ENCODE results near the gene ZNF862. TPM values are rescaled to one million over a fixed set of nuclear protein-coding genes. Genes with fewer than 3 reads are reported as not detected.

Gene ZNF862
- total and polyA plus RNA-seq, 2 experiments from 2014 or later, result 8.9 to 22.6 TPM

DNA sequence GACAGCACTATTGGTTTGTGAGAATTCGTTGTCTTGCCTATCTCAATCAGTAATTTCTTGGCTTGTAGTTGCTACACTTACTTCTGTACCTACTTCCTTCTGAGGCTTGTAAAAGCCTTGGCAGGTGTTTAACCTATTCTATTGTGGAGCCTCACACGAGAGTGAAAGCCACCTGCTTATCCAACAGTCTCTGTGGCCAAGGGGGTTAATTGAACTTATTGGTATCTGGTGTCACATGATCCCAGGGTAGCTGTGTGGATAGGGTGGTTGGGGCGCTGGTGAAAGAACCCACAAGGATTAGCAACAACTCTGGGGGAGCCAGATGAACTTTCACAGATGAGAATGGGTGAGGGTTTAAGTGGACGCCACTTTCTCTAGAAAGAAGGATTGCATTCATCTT is 21.7 kb downstream of the ZNF862 start:
- Histone ChIP-seq H3K27ac (no peak overlapping the region), H3K9me3 (ENCODE audit: low read depth) (no peaks in the 10 kb centered on the region), H3K36me3 (no peaks in the 10 kb centered on the region), H3K27me3 (no peaks in the 10 kb centered on the region), H3K4me3 (no peak overlapping the region), H3K4me1 (ENCODE audit: low read depth) (peaks cover 11% of the 10 kb centered on the region)
- no peak for DNase-seq (ENCODE audit: low read depth in 1 of 2, low spot score in 1 of 2)
- TF ChIP-seq, protein P1, sequence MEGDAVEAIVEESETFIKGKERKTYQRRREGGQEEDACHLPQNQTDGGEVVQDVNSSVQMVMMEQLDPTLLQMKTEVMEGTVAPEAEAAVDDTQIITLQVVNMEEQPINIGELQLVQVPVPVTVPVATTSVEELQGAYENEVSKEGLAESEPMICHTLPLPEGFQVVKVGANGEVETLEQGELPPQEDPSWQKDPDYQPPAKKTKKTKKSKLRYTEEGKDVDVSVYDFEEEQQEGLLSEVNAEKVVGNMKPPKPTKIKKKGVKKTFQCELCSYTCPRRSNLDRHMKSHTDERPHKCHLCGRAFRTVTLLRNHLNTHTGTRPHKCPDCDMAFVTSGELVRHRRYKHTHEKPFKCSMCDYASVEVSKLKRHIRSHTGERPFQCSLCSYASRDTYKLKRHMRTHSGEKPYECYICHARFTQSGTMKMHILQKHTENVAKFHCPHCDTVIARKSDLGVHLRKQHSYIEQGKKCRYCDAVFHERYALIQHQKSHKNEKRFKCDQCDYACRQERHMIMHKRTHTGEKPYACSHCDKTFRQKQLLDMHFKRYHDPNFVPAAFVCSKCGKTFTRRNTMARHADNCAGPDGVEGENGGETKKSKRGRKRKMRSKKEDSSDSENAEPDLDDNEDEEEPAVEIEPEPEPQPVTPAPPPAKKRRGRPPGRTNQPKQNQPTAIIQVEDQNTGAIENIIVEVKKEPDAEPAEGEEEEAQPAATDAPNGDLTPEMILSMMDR (IDR thresholded peaks at IDR 0.05; ENCODE audit: low read depth, low read length), result no peak

DNA sequence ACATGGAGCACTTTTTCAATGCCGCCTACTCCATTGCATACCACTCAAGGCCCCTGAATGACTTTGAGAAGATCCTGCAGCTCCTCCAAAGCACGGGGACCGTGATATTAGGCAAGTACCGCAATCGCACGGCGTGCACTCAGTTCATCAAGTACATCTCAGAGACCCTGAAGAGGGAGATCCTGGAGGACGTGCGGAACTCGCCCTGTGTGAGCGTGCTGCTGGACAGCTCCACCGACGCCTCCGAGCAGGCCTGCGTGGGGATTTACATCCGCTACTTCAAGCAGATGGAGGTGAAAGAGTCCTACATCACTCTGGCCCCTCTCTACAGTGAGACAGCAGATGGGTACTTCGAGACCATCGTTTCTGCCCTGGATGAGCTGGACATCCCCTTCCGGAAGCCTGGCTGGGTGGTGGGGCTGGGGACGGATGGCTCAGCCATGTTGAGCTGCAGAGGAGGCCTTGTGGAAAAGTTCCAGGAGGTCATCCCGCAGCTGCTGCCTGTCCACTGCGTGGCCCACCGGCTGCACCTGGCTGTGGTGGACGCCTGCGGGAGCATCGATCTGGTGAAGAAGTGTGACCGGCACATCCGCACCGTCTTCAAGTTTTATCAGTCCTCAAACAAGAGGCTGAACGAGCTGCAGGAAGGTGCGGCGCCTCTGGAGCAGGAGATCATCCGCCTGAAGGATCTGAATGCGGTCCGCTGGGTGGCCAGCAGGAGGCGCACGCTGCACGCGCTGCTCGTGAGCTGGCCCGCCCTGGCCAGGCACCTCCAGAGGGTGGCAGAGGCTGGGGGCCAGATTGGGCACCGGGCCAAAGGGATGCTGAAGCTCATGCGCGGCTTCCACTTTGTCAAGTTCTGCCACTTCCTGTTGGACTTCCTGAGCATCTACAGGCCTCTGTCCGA is 22.9 kb downstream of the ZNF862 start:
- H3K4me1 ChIP-seq (ENCODE audit: low read depth), result no peaks in the 10 kb centered on the region
- H3K27ac ChIP-seq, result no peak overlapping the region
- TF ChIP-seq, protein P1 (IDR thresholded peaks at IDR 0.05; ENCODE audit: low read depth, low read length), result peak; percentile 42
- DNase-seq (ENCODE audit: low read depth in 1 of 2, low spot score in 1 of 2), result peak in 1 of 2 donors; percentile 46
- no peaks in the 10 kb centered on the region for H3K27me3 ChIP-seq
- no peaks in the 10 kb centered on the region for H3K9me3 ChIP-seq (ENCODE audit: low read depth)
- no peaks in the 10 kb centered on the region for H3K36me3 ChIP-seq
- H3K4me3 ChIP-seq, result no peak overlapping the region

DNA sequence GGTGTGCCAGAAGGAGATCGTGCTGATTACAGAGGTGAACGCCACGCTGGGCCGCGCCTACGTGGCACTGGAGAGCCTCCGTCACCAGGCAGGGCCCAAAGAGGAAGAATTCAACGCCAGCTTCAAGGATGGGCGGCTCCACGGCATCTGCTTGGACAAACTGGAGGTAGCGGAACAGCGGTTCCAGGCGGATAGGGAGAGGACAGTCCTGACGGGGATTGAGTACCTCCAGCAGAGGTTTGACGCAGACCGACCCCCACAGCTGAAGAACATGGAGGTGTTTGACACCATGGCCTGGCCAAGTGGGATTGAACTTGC is 23.5 kb downstream of the ZNF862 start:
- no peak for DNase-seq (ENCODE audit: low read depth in 1 of 2, low spot score in 1 of 2)
- Histone ChIP-seq H3K27me3 (no peaks in the 10 kb centered on the region), H3K9me3 (ENCODE audit: low read depth) (no peaks in the 10 kb centered on the region), H3K4me1 (ENCODE audit: low read depth) (no peaks in the 10 kb centered on the region), H3K4me3 (no peak overlapping the region), H3K27ac (no peak overlapping the region), H3K36me3 (no peaks in the 10 kb centered on the region)
- TF ChIP-seq, protein P1 (IDR thresholded peaks at IDR 0.05; ENCODE audit: low read depth, low read length), result no peak

DNA sequence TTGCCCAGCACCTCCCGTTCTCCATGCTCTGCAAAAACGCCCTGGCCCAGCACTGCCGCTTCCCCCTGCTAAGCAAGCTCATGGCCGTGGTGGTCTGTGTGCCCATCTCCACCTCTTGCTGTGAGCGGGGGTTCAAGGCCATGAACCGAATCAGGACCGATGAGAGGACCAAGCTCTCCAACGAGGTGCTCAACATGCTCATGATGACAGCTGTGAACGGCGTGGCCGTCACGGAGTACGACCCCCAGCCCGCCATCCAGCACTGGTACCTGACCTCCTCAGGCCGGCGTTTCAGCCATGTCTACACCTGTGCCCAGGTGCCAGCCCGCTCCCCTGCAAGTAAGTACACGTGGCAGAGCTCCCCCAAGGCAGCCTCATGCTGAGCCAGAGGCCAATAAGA is 24.0 kb downstream of the ZNF862 start:
- TF ChIP-seq, protein P1 (IDR thresholded peaks at IDR 0.05; ENCODE audit: low read depth, low read length), result no peak
- Histone ChIP-seq H3K27ac (no peak overlapping the region), H3K36me3 (no peaks in the 10 kb centered on the region), H3K9me3 (ENCODE audit: low read depth) (no peaks in the 10 kb centered on the region), H3K4me1 (ENCODE audit: low read depth) (no peaks in the 10 kb centered on the region), H3K27me3 (no peaks in the 10 kb centered on the region), H3K4me3 (no peak overlapping the region)
- DNase-seq (ENCODE audit: low read depth in 1 of 2, low spot score in 1 of 2), result no peak

DNA sequence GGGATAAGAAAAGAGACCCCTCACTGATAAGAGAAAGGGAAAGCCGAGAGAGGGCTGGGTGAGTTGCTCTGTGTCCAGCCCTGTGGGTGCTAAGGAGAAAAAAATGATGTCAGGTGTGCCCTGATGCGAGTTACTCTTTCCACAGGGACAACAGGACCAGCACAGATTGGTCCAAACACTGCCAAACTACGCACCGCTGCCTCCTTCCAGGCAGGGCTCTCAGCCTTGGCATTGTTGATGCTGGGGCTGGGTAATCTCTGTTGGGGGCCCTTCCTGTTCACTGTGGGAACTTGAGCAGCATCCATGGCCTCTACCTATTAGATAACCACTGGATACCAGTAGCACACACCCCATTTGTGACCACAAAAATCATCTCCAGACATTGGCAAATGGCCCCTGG is 25.3 kb downstream of the ZNF862 start:
- Histone ChIP-seq H3K36me3 (no peaks in the 10 kb centered on the region), H3K27ac (no peak overlapping the region), H3K4me1 (ENCODE audit: low read depth) (no peaks in the 10 kb centered on the region), H3K27me3 (no peaks in the 10 kb centered on the region), H3K4me3 (no peak overlapping the region), H3K9me3 (ENCODE audit: low read depth) (no peaks in the 10 kb centered on the region)
- no peak for DNase-seq (ENCODE audit: low read depth in 1 of 2, low spot score in 1 of 2)
- TF ChIP-seq, protein P1 (IDR thresholded peaks at IDR 0.05; ENCODE audit: low read depth, low read length), result no peak

All from cardiac muscle cell (in vitro differentiated cells and primary cell).